ENCODE measurements around the gene UBTD2. TPM values are rescaled to one million over a fixed set of nuclear protein-coding genes. Genes with fewer than 3 reads are reported as not detected.

Gene UBTD2
- total RNA-seq, 1 experiment from 2014 or later = 18.3 TPM

GRCh38 chr5:172171118-172171517 lies 112.4 kb downstream of the UBTD2 start:
- no peak for DNase-seq (ENCODE audit: low spot score)
- Histone ChIP-seq H3K36me3 (ENCODE audit: insufficient read depth, low read length, poor library complexity, severe bottlenecking) (no peaks in the 10 kb centered on the region), H3K4me3 (ENCODE audit: low read depth, low read length, poor library complexity, severe bottlenecking) (no peak overlapping the region), H3K27ac (ENCODE audit: low read depth, low read length, poor library complexity, severe bottlenecking) (no peak overlapping the region), H3K4me1 (ENCODE audit: insufficient read depth, low read length, poor library complexity, severe bottlenecking) (no peaks in the 10 kb centered on the region), H3K9me3 (ENCODE audit: low read depth, low read length, poor library complexity, severe bottlenecking) (no peaks in the 10 kb centered on the region), H3K27me3 (replicated peaks; ENCODE audit: insufficient read depth, low read depth, low read length, poor library complexity) (no peaks in the 10 kb centered on the region)
- BruUV-seq (replicated peaks) = no TSS peak
- intact Hi-C loops (cut with micrococcal nuclease; ENCODE audit: unreplicated experiment) = no loop called here
- no peak for TF ChIP-seq EZH2 (IDR thresholded peaks at IDR 0.05; ENCODE audit: borderline replicate concordance, low read depth, low read length, poor library complexity, severe bottlenecking)
- no peak for TF ChIP-seq CTCF (conservative IDR thresholded peaks at IDR 0.05; ENCODE audit: low read depth, low read length)
- ChIA-PET POLR2A (ENCODE audit: low non-redundant PET) (no interaction called here), CTCF (no interaction called here)

- DNase-seq (ENCODE audit: low spot score) = no peak
- ChIA-PET CTCF (no interaction called here), POLR2A (ENCODE audit: low non-redundant PET) (no interaction called here)
- H3K4me1 ChIP-seq (ENCODE audit: insufficient read depth, low read length, poor library complexity, severe bottlenecking) = no peaks in the 10 kb centered on the region
- no peak overlapping the region for H3K27ac ChIP-seq (ENCODE audit: low read depth, low read length, poor library complexity, severe bottlenecking)
- no peak overlapping the region for H3K4me3 ChIP-seq (ENCODE audit: low read depth, low read length, poor library complexity, severe bottlenecking)
- BruUV-seq (replicated peaks) = no TSS peak
- no peaks in the 10 kb centered on the region for H3K36me3 ChIP-seq (ENCODE audit: insufficient read depth, low read length, poor library complexity, severe bottlenecking)
- TF ChIP-seq EZH2 (IDR thresholded peaks at IDR 0.05; ENCODE audit: borderline replicate concordance, low read depth, low read length, poor library complexity, severe bottlenecking) (no peak), CTCF (conservative IDR thresholded peaks at IDR 0.05; ENCODE audit: low read depth, low read length) (no peak)
- no peaks in the 10 kb centered on the region for H3K27me3 ChIP-seq (replicated peaks; ENCODE audit: insufficient read depth, low read depth, low read length, poor library complexity)
- intact Hi-C loops (cut with micrococcal nuclease; ENCODE audit: unreplicated experiment) = no loop called here
- H3K9me3 ChIP-seq (ENCODE audit: low read depth, low read length, poor library complexity, severe bottlenecking) = no peaks in the 10 kb centered on the region
Measured at GRCh38 chr5:172170251-172170701, 113.3 kb downstream of the UBTD2 start.

GRCh38 chr5:172169216-172169615 lies 114.3 kb downstream of the UBTD2 start:
- Histone ChIP-seq H3K36me3 (ENCODE audit: insufficient read depth, low read length, poor library complexity, severe bottlenecking) (no peaks in the 10 kb centered on the region), H3K4me3 (ENCODE audit: low read depth, low read length, poor library complexity, severe bottlenecking) (no peak overlapping the region), H3K27ac (ENCODE audit: low read depth, low read length, poor library complexity, severe bottlenecking) (no peak overlapping the region), H3K27me3 (replicated peaks; ENCODE audit: insufficient read depth, low read depth, low read length, poor library complexity) (no peaks in the 10 kb centered on the region), H3K4me1 (ENCODE audit: insufficient read depth, low read length, poor library complexity, severe bottlenecking) (no peaks in the 10 kb centered on the region), H3K9me3 (ENCODE audit: low read depth, low read length, poor library complexity, severe bottlenecking) (no peaks in the 10 kb centered on the region)
- CTCF ChIA-PET = no interaction called here
- no TSS peak for BruUV-seq (replicated peaks)
- intact Hi-C loops (cut with micrococcal nuclease; ENCODE audit: unreplicated experiment) = no loop called here
- TF ChIP-seq EZH2 (IDR thresholded peaks at IDR 0.05; ENCODE audit: borderline replicate concordance, low read depth, low read length, poor library complexity, severe bottlenecking) (no peak), CTCF (conservative IDR thresholded peaks at IDR 0.05; ENCODE audit: low read depth, low read length) (no peak)
- POLR2A ChIA-PET (ENCODE audit: low non-redundant PET) = no interaction called here
- DNase-seq (ENCODE audit: low spot score) = no peak

Measured in A673 (cell line).